Panc1 (cell line): ENCODE data around the gene CRYBG1. TPM values are rescaled to one million over a fixed set of nuclear protein-coding genes. Genes with fewer than 3 reads are reported as not detected.

Experiments used
- ATAC-seq: fragments of 200-7000 bp; cut with Tn5 transposase; 2 replicates; pipeline ENCODE4 v1.9.1; 2020; ENCODE audit warnings: mild to moderate bottlenecking, moderate library complexity
- BruUV-seq: library from RNA; stranded (reverse); fragments of 400-500 nt; replicated peaks from 2 replicates; lab custom pipeline; 2021; lab: Mats Ljungman, UMichigan
- CTCF ChIA-PET: fragments of 300-600 bp; sonication (Branson Sonifier 250); formaldehyde crosslinking; loops from one replicate; lab custom pipeline; 2022; ENCODE audit warnings: antibody characterized with exemption; lab: Charles Lee
- POLR2A ChIA-PET: fragments of 300-600 bp; sonication (Branson Sonifier 250); formaldehyde crosslinking; loops from one replicate; lab custom pipeline; 2022; ENCODE audit warnings: antibody characterized with exemption; lab: Charles Lee
- DNase-seq: peaks from one replicate; pipeline ENCODE4 v3.0.0-alpha.2; 2010; ENCODE audit warnings: low read depth, low spot score
- H3K27ac ChIP-seq: 2 replicates; pipeline ENCODE4 v1.5.1; 2011; ENCODE audit warnings: mild to moderate bottlenecking, low read length, inconsistent platforms
- H3K27me3 ChIP-seq: fragments of 200-500 bp; sonication (Bioruptor generic); 2 replicates; pipeline ENCODE4 v1.6.0; 2014; ENCODE audit warnings: low read length, inconsistent platforms; ENCODE audit not compliant: control insufficient read depth, insufficient read depth
- H3K36me3 ChIP-seq: fragments of 200-500 bp; sonication (Bioruptor generic); 2 replicates; pipeline ENCODE4 v1.5.1; 2014; ENCODE audit warnings: inconsistent platforms, mild to moderate bottlenecking, low read length, moderate library complexity; ENCODE audit not compliant: control insufficient read depth, insufficient read depth
- H3K4me1 ChIP-seq: 2 replicates; pipeline ENCODE4 v1.5.1; 2011; ENCODE audit warnings: inconsistent platforms, mild to moderate bottlenecking, low read length, moderate library complexity; ENCODE audit not compliant: control insufficient read depth, insufficient read depth
- H3K4me3 ChIP-seq, 2 experiments: 2 replicates each; pipeline ENCODE4 v1.5.1; 2011 to 2012; ENCODE audit warnings: low read depth in 2 of 2, low read length in 2 of 2, mild to moderate bottlenecking in 2 of 2, inconsistent platforms in 1 of 2, moderate library complexity in 1 of 2
- H3K9me3 ChIP-seq: fragments of 200-500 bp; sonication (Bioruptor generic); 2 replicates; pipeline ENCODE4 v1.5.1; 2014; ENCODE audit warnings: low read depth, mild to moderate bottlenecking, inconsistent platforms, low read length, moderate library complexity; ENCODE audit not compliant: control insufficient read depth, insufficient read depth
- CTCF ChIP-seq: fragments of 450-650 bp; IDR thresholded peaks from 2 replicates; pipeline ENCODE4 v1.5.1; 2017; ENCODE audit warnings: mild to moderate bottlenecking
- POLR2AphosphoS5 ChIP-seq: IDR thresholded peaks from 2 replicates; pipeline ENCODE4 v1.6.1; 2012; ENCODE audit warnings: mild to moderate bottlenecking, low read depth, low read length, moderate library complexity
- REST ChIP-seq, 2 experiments: IDR thresholded peaks; 2 replicates each; pipeline ENCODE4 v1.6.1; 2011 to 2012; ENCODE audit warnings: low read depth in 2 of 2, control low read depth in 1 of 2, low read length in 1 of 2, mild to moderate bottlenecking in 1 of 2, moderate library complexity in 1 of 2; ENCODE audit not compliant: insufficient read depth in 1 of 2
- SIN3A ChIP-seq: IDR thresholded peaks from 2 replicates; pipeline ENCODE4 v1.6.1; 2012; ENCODE audit warnings: low read depth, mild to moderate bottlenecking, low read length, moderate library complexity, borderline replicate concordance; ENCODE audit not compliant: insufficient read depth
- TCF7L2 ChIP-seq: IDR thresholded peaks from 2 replicates; pipeline ENCODE4 v1.6.1; 2011; ENCODE audit warnings: mild to moderate bottlenecking, low read depth, low read length, inconsistent platforms
- in situ Hi-C: cut with HindIII; loops from 2 replicates; pipeline ENCODE4 v1.10.0; 2016; ENCODE audit warnings: low sequenced_read_pairs, low pct_unique_long_range_greater_than_20kb
- intact Hi-C: fragments of 100-400 bp; cut with micrococcal nuclease; formaldehyde crosslinking; loops from one replicate; pipeline ENCODE4 v1.10.0; 2022; ENCODE audit not compliant: unreplicated experiment
- total RNA-seq: library from RNA; stranded (reverse); gene quantifications from one replicate; pipeline ENCODE4 v1.2.1, GENCODE V29; 2021; ENCODE audit not compliant: unreplicated experiment

Gene CRYBG1
- total RNA-seq, 1 experiment from 2014 or later, result 32.3 TPM

- Histone ChIP-seq H3K36me3 (peaks cover 3% of the 10 kb centered on the region; the same call in 1 of the 2 replicates), H3K4me1 (no peaks in the 10 kb centered on the region), H3K27ac (no peak overlapping the region), H3K4me3 (no peak overlapping the region), H3K9me3 (no peaks in the 10 kb centered on the region), H3K27me3 (no peaks in the 10 kb centered on the region)
- in situ Hi-C loops, result no loop called here
- no TSS peak for BruUV-seq
- TF ChIP-seq CTCF, result no peak
- TF ChIP-seq SIN3A, result no peak
- TF ChIP-seq POLR2AphosphoS5, result no peak
- no peak for TF ChIP-seq TCF7L2
- TF ChIP-seq REST (IDR thresholded peaks at IDR 0.05; ENCODE audit: insufficient read depth in 1 of 2, low read depth in 2 of 2, low read length in 1 of 2), result no peak
- intact Hi-C loops, result no loop called here
- ATAC-seq (no peak), DNase-seq (no peak)
- ChIA-PET POLR2A (no interaction called here), CTCF (no interaction called here)
Measured at GRCh38 chr6:106572875-106573585, 212.5 kb downstream of the CRYBG1 start.

GRCh38 chr6:106574741-106575458 lies 214.4 kb downstream of the CRYBG1 start:
- no peak overlapping the region for H3K4me3 ChIP-seq
- H3K27ac ChIP-seq, result no peak overlapping the region
- intact Hi-C loops, result no loop called here
- in situ Hi-C loops, result no loop called here
- TF ChIP-seq SIN3A, result no peak
- no peak for TF ChIP-seq TCF7L2
- TF ChIP-seq POLR2AphosphoS5, result no peak
- TF ChIP-seq REST (IDR thresholded peaks at IDR 0.05; ENCODE audit: insufficient read depth in 1 of 2, low read depth in 2 of 2, low read length in 1 of 2), result no peak
- no peak for TF ChIP-seq CTCF
- no peaks in the 10 kb centered on the region for H3K27me3 ChIP-seq
- H3K9me3 ChIP-seq, result no peaks in the 10 kb centered on the region
- POLR2A ChIA-PET, result no interaction called here
- DNase-seq (peak; percentile 38), ATAC-seq (peak; percentile 63)
- CTCF ChIA-PET, result no interaction called here
- BruUV-seq, result no TSS peak
- no peaks in the 10 kb centered on the region for H3K4me1 ChIP-seq
- H3K36me3 ChIP-seq, result no peaks in the 10 kb centered on the region
